ENCODE data around the gene CAPN14.
A peak's percentile ranks its signal among the peaks of the same experiment; 100 is the strongest.

CAPN14 gene

DNA sequence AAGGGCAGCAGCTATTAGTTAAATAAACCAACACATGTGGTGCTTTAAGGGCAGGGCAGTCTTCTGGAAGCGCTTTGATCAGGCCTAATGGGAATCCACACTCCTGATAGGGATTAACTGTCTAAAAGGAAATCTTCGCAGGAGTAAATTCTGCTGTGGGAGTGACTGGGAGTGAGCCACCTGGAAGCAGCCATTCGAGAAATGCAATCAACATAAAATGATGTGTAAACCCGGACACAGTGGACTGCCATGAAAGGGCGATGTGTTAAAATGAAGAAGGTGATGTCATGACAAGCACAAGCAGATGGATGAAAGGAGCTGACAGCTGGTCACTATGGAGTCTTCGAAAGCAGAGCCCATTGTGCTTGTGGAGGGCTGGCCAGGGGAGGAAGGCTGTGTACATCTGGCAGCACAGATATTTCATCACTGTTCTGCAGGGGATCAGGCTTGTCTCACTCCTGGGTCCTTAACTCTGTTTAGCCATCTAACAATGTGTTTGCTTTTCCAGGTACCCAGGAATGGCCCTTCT lies 54.2 kb downstream of the CAPN14 start:
- Histone ChIP-seq H3K9ac (ENCODE audit: low read depth, low read length) (no peak overlapping the region), H3K9me3 (ENCODE audit: insufficient read depth, low read depth, low read length) (no peaks in the 10 kb centered on the region), H3K4me1 (ENCODE audit: insufficient read depth, low read length) (no peaks in the 10 kb centered on the region), H3K4me3 (ENCODE audit: low read length) (no peak overlapping the region), H3K36me3 (ENCODE audit: insufficient read depth, low read length) (no peaks in the 10 kb centered on the region), H3K27me3 (ENCODE audit: insufficient read depth, low read length) (no peaks in the 10 kb centered on the region), H3K27ac (ENCODE audit: low read depth, low read length) (no peak overlapping the region)
- WGBS: 82% methylated on average over 6 of the region's 6 CpGs

GRCh38 chr2:31161637-31162036 lies 55.7 kb downstream of the CAPN14 start:
- Histone ChIP-seq H3K36me3 (ENCODE audit: insufficient read depth, low read length) (no peaks in the 10 kb centered on the region), H3K9me3 (ENCODE audit: insufficient read depth, low read depth, low read length) (no peaks in the 10 kb centered on the region), H3K27me3 (ENCODE audit: insufficient read depth, low read length) (no peaks in the 10 kb centered on the region), H3K9ac (ENCODE audit: low read depth, low read length) (no peak overlapping the region), H3K4me3 (ENCODE audit: low read length) (no peak overlapping the region), H3K4me1 (ENCODE audit: insufficient read depth, low read length) (no peaks in the 10 kb centered on the region), H3K27ac (ENCODE audit: low read depth, low read length) (no peak overlapping the region)
- WGBS: 90% methylated on average over 6 of the region's 6 CpGs

DNA sequence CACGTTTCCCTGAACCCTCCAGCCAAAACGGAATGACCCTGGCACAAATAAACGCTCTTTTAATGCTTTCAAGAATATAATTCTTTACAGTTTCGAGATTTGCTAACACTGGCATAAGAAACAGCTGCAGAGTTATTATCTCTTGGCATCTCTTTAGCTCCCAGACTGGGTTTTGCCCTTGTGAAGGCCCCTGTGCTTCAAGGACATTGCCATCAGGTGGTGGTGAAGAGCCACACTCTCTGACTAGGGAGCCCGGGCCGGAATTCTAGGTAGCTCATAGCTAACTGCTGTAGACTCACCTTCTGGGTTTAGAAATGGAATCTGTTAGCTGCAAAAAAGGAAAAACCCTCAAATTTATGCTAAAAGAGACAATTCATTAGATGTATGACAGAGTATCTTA lies 65.8 kb downstream of the CAPN14 start:
- no peaks in the 10 kb centered on the region for H3K4me1 ChIP-seq (ENCODE audit: insufficient read depth, low read length)
- H3K27ac ChIP-seq (ENCODE audit: low read depth, low read length): no peak overlapping the region
- 85% methylated on average over 6 of the region's 6 CpGs for WGBS
- no peak overlapping the region for H3K4me3 ChIP-seq (ENCODE audit: low read length)
- no peaks in the 10 kb centered on the region for H3K27me3 ChIP-seq (ENCODE audit: insufficient read depth, low read length)
- H3K9me3 ChIP-seq (ENCODE audit: insufficient read depth, low read depth, low read length): no peaks in the 10 kb centered on the region
- no peaks in the 10 kb centered on the region for H3K36me3 ChIP-seq (ENCODE audit: insufficient read depth, low read length)
- H3K9ac ChIP-seq (ENCODE audit: low read depth, low read length): no peak overlapping the region

- no peaks in the 10 kb centered on the region for H3K36me3 ChIP-seq (ENCODE audit: insufficient read depth, low read length)
- H3K9ac ChIP-seq (ENCODE audit: low read depth, low read length): no peak overlapping the region
- no peak overlapping the region for H3K27ac ChIP-seq (ENCODE audit: low read depth, low read length)
- 95% methylated on average over 5 of the region's 6 CpGs for WGBS
- no peaks in the 10 kb centered on the region for H3K27me3 ChIP-seq (ENCODE audit: insufficient read depth, low read length)
- no peaks in the 10 kb centered on the region for H3K9me3 ChIP-seq (ENCODE audit: insufficient read depth, low read depth, low read length)
- H3K4me3 ChIP-seq (ENCODE audit: low read length): no peak overlapping the region
- H3K4me1 ChIP-seq (ENCODE audit: insufficient read depth, low read length): no peaks in the 10 kb centered on the region
Observed at GRCh38 chr2:31150120-31150670, 67.1 kb downstream of the CAPN14 start.

DNA sequence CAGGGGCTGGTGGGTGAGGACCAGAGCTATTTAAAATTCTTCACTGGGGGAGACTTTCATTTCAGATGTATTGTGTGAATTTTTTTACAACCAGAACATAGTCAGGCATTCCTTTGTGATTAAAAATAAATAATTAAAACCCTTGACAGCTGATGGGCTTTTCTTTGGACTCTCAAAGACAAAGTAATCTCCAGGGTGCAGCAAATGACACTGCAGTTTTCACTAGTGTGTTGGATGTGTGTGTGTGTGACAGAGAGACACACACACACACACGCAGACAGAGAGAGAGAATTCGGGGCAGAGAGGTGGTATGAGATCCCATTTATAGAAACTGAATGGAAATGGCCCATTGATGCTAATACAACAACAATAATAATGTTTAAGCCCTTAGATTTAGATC lies 68.8 kb downstream of the CAPN14 start:
- no peak overlapping the region for H3K27ac ChIP-seq (ENCODE audit: low read depth, low read length)
- no peaks in the 10 kb centered on the region for H3K27me3 ChIP-seq (ENCODE audit: insufficient read depth, low read length)
- no peak overlapping the region for H3K4me3 ChIP-seq (ENCODE audit: low read length)
- H3K36me3 ChIP-seq (ENCODE audit: insufficient read depth, low read length): no peaks in the 10 kb centered on the region
- H3K4me1 ChIP-seq (ENCODE audit: insufficient read depth, low read length): no peaks in the 10 kb centered on the region
- no peak overlapping the region for H3K9ac ChIP-seq (ENCODE audit: low read depth, low read length)
- 78% methylated on average over 1 of the region's 2 CpGs for WGBS
- H3K9me3 ChIP-seq (ENCODE audit: insufficient read depth, low read depth, low read length): no peaks in the 10 kb centered on the region

DNA sequence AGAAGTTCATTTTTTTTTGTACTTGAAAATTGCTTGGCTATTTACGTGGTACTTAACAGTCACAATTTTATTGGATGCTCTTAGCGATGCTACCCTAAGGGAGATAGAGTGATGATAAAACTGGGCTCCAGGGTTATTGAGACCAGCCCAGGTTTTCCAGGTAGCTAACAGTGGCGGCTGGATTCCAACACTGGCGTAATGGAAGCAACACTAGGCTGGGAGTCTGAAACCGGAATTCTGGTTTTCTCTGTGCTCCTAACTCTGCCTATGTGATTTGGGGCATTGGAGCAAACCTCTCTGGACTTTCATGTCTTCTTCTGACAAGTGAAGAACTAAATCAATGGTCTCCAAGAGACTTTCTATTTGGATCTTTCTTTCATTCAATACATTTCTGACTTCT lies 69.7 kb downstream of the CAPN14 start:
- Histone ChIP-seq H3K27ac (ENCODE audit: low read depth, low read length) (no peak overlapping the region), H3K9ac (ENCODE audit: low read depth, low read length) (no peak overlapping the region), H3K9me3 (ENCODE audit: insufficient read depth, low read depth, low read length) (no peaks in the 10 kb centered on the region), H3K4me3 (ENCODE audit: low read length) (no peak overlapping the region), H3K4me1 (ENCODE audit: insufficient read depth, low read length) (no peaks in the 10 kb centered on the region), H3K36me3 (ENCODE audit: insufficient read depth, low read length) (no peaks in the 10 kb centered on the region), H3K27me3 (ENCODE audit: insufficient read depth, low read length) (peaks cover 3% of the 10 kb centered on the region; the same call in 1 of the 2 replicates)
- WGBS: 88% methylated on average over 5 of the region's 5 CpGs

DNA sequence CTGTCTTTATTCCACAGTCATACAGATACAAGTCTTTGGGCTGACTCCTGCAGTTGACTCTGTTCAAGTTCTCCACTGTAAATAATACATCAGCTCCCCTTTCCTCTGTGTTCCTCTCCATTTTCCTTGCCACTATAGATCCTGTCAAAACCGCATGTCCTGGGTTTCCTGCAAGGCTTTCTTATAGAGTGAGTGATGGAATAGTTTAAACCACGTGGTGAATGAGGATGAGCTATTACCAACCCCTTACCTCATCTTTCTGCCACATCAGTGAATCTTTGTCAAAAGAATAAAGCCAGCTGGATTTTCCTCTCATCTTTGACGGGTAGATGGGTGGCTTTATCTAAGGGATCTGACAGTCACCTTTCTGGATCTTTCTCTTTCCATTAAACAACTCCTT lies 75.2 kb downstream of the CAPN14 start:
- Histone ChIP-seq H3K36me3 (ENCODE audit: insufficient read depth, low read length) (no peaks in the 10 kb centered on the region), H3K27me3 (ENCODE audit: insufficient read depth, low read length) (peaks cover 55% of the 10 kb centered on the region), H3K9ac (ENCODE audit: low read depth, low read length) (no peak overlapping the region), H3K27ac (ENCODE audit: low read depth, low read length) (no peak overlapping the region), H3K4me1 (ENCODE audit: insufficient read depth, low read length) (no peaks in the 10 kb centered on the region), H3K9me3 (ENCODE audit: insufficient read depth, low read depth, low read length) (no peaks in the 10 kb centered on the region), H3K4me3 (ENCODE audit: low read length) (no peak overlapping the region)
- 90% methylated on average over 1 of the region's 3 CpGs for WGBS

GRCh38 chr2:31141443-31142085 lies 75.8 kb downstream of the CAPN14 start:
- H3K9ac ChIP-seq (ENCODE audit: low read depth, low read length): no peak overlapping the region
- WGBS: 95% methylated on average over 15 of the region's 15 CpGs
- no peak overlapping the region for H3K4me3 ChIP-seq (ENCODE audit: low read length)
- H3K27me3 ChIP-seq (ENCODE audit: insufficient read depth, low read length): peaks cover 61% of the 10 kb centered on the region
- H3K9me3 ChIP-seq (ENCODE audit: insufficient read depth, low read depth, low read length): no peaks in the 10 kb centered on the region
- H3K36me3 ChIP-seq (ENCODE audit: insufficient read depth, low read length): no peaks in the 10 kb centered on the region
- no peak overlapping the region for H3K27ac ChIP-seq (ENCODE audit: low read depth, low read length)
- no peaks in the 10 kb centered on the region for H3K4me1 ChIP-seq (ENCODE audit: insufficient read depth, low read length)

DNA sequence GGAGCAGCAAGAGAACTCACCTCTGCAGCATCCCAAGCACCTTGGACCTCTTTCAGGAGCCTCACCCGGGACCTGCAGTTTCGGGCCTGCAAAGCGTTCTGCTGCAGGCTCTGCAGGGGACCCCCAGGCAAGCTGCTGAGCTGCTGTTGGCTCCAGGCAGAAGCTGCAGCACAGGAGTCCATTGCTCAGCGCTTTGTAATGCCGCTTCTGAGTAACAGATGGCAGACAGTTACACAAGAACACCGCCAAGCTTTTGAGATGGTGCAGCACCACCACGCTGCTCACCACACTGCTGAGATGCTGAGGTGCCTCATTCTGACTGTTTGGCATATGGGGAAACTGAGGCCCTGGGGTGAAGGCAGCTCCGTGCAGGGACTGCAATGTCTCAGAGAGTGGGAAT lies 77.2 kb downstream of the CAPN14 start:
- Histone ChIP-seq H3K4me1 (ENCODE audit: insufficient read depth, low read length) (0 out of 2 replicates have a peak, but pooled peaks cover 1% of the 10 kb centered on the region), H3K36me3 (ENCODE audit: insufficient read depth, low read length) (no peaks in the 10 kb centered on the region), H3K9ac (ENCODE audit: low read depth, low read length) (no peak overlapping the region), H3K27ac (ENCODE audit: low read depth, low read length) (no peak overlapping the region), H3K27me3 (ENCODE audit: insufficient read depth, low read length) (peaks cover 75% of the 10 kb centered on the region), H3K4me3 (ENCODE audit: low read length) (no peak overlapping the region), H3K9me3 (ENCODE audit: insufficient read depth, low read depth, low read length) (no peaks in the 10 kb centered on the region)
- 91% methylated on average over 8 of the region's 8 CpGs for WGBS

DNA sequence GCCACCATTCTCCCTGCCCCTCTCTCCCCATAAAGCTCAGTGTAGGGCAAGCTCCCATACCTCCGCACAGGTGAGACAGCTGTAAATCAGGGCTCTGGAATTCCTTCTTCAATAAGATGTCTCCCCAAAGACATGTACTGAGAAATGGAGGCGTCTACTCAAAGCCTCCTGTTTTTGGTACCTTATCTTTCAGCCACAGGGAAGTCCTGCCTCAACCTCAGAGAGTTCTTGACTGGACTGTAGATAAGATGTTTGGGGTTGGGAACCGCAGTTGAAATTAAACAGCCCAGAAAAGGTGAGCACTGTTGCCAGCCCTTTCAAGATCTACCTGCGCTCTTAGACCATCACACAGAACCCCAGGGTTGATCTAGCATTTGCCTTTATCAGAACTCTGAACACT lies 77.6 kb downstream of the CAPN14 start:
- 90% methylated on average over 4 of the region's 4 CpGs for WGBS
- no peak overlapping the region for H3K9ac ChIP-seq (ENCODE audit: low read depth, low read length)
- H3K4me3 ChIP-seq (ENCODE audit: low read length): no peak overlapping the region
- no peaks in the 10 kb centered on the region for H3K9me3 ChIP-seq (ENCODE audit: insufficient read depth, low read depth, low read length)
- H3K27ac ChIP-seq (ENCODE audit: low read depth, low read length): no peak overlapping the region
- H3K27me3 ChIP-seq (ENCODE audit: insufficient read depth, low read length): peaks cover 79% of the 10 kb centered on the region
- H3K4me1 ChIP-seq (ENCODE audit: insufficient read depth, low read length): 0 out of 2 replicates have a peak, but pooled peaks cover 5% of the 10 kb centered on the region
- H3K36me3 ChIP-seq (ENCODE audit: insufficient read depth, low read length): no peaks in the 10 kb centered on the region

DNA sequence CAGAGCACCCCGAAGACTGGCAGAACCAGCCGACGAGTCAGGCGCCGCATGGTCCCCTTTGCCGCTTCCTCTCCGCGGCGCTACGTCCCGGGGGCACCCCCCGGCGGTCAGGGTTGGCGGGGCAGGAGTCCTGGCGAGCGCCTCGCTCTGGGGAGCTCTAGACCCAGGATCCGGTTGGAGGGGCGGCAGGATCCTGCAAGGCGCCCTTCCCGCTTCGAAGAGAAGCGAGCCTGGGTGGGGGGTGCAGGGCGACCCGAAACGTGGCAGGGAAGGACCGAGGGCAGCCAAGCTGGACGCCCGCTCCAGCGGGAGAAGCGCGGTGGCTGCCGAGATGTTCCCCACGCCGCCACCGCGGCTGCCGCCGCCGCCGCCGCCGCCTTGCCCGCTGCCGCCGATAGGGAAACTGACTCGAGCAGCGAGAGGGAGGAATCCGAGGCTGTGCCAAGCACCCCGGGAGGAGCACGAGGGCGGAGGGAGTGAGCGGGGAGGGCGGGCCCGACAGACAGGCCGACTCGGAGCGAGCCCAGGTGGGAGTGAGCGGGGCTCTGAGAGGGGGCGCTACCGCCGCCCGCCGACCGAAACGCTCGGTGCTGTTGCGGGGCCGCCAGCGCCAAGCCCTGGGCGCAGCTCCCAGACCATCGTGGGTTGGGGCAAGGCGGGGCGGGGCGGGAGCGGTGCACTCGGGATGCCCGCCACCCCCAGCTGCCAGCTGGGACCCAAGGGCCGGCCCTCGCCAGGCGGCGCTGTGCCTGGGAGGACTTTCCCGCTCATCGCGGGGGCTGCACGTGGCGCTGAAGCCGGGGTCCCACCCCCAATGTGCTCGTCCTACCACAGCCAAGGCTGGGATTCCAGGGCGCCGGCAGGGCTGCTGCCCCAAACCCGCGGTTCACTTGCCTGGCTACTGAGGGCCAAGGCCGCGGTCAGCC lies 79.0 kb downstream of the CAPN14 start, which contains the start of gene GALNT14:
GALNT14 (minus strand) TSS at position 404 of the 926 bp plus-strand sequence; CDS start at position 50, 354 bp downstream.
- H3K27ac ChIP-seq (ENCODE audit: low read depth, low read length): no peak within 1 kb of the TSS
- WGBS: 2% methylated on average over 95 of the region's 95 CpGs
- H3K4me1 ChIP-seq (ENCODE audit: insufficient read depth, low read length): 0 out of 2 replicates have a peak, but pooled peaks cover 5% of the 10 kb centered on the region
- H3K9ac ChIP-seq (ENCODE audit: low read depth, low read length): peak within 1 kb of the TSS; percentile 75
- no peaks in the 10 kb centered on the region for H3K9me3 ChIP-seq (ENCODE audit: insufficient read depth, low read depth, low read length)
- H3K36me3 ChIP-seq (ENCODE audit: insufficient read depth, low read length): no peaks in the 10 kb centered on the region
- H3K27me3 ChIP-seq (ENCODE audit: insufficient read depth, low read length): peaks cover 82% of the 10 kb centered on the region
- peak within 1 kb of the TSS; percentile 69 for H3K4me3 ChIP-seq (ENCODE audit: low read length)

Data from HUES64 (cell line).